HepG2 (cell line): ENCODE results near the gene ACADS. TPM values are rescaled to one million over a fixed set of nuclear protein-coding genes. Genes with fewer than 3 reads are reported as not detected.
A peak's percentile ranks its signal among the peaks of the same experiment; 100 is the strongest.

Source experiments
- ATAD3A ChIP-seq: sonication (generic); formaldehyde crosslinking; IDR thresholded peaks from 2 replicates; pipeline ENCODE4 v1.4.0; 2020; ENCODE audit warnings: missing genetic modification reagents
- CHD2 ChIP-seq: IDR thresholded peaks from 2 replicates; pipeline ENCODE4 v1.6.1; 2011; ENCODE audit warnings: low read depth, low read length, improper control_type of control experiment
- DRAP1 ChIP-seq: IDR thresholded peaks from 2 replicates; pipeline ENCODE4 v1.6.1; 2016; ENCODE audit warnings: missing genetic modification reagents, missing compliant biosample characterization
- IRF9 ChIP-seq: sonication (generic); formaldehyde crosslinking; IDR thresholded peaks from 2 replicates; pipeline ENCODE4 v1.8.0; 2022; ENCODE audit warnings: missing genetic modification reagents, mild to moderate bottlenecking, borderline replicate concordance
- MEF2D ChIP-seq: sonication (generic); formaldehyde crosslinking; IDR thresholded peaks from 2 replicates; pipeline ENCODE4 v1.5.1; 2020; ENCODE audit warnings: mild to moderate bottlenecking, missing genetic modification reagents
- NCOA1 ChIP-seq: sonication (generic); formaldehyde crosslinking; IDR thresholded peaks from 2 replicates; pipeline ENCODE4 v1.9.0; 2021; ENCODE audit warnings: missing genetic modification reagents
- NRL ChIP-seq: sonication (generic); formaldehyde crosslinking; IDR thresholded peaks from 2 replicates; pipeline ENCODE4 v1.5.0; 2020; ENCODE audit warnings: missing genetic modification reagents, mild to moderate bottlenecking, moderate library complexity, borderline replicate concordance
- SATB2 ChIP-seq: sonication (generic); formaldehyde crosslinking; IDR thresholded peaks from 2 replicates; pipeline ENCODE4 v1.5.0; 2020; ENCODE audit warnings: missing genetic modification reagents
- SETDB1 ChIP-seq: sonication (generic); formaldehyde crosslinking; IDR thresholded peaks from 2 replicates; pipeline ENCODE4 v1.5.1; 2020; ENCODE audit warnings: missing genetic modification reagents, mild to moderate bottlenecking, borderline replicate concordance
- THAP9 ChIP-seq: sonication (generic); formaldehyde crosslinking; IDR thresholded peaks from 2 replicates; pipeline ENCODE4; 2020; ENCODE audit warnings: missing genetic modification reagents, mild to moderate bottlenecking, borderline replicate concordance
- U2AF2 ChIP-seq: fragments of 200-400 bp; formaldehyde crosslinking; IDR thresholded peaks from 2 replicates; pipeline ENCODE4 v1.6.1; 2017; ENCODE audit warnings: low read depth, mild to moderate bottlenecking, low read length
- ZBED4 ChIP-seq: sonication (generic); formaldehyde crosslinking; IDR thresholded peaks from 2 replicates; pipeline ENCODE4 v1.4.0; 2020; ENCODE audit warnings: missing genetic modification reagents, borderline replicate concordance
- ZNF382 ChIP-seq: sonication (generic); formaldehyde crosslinking; IDR thresholded peaks from 2 replicates; pipeline ENCODE4 v1.5.0; 2020; ENCODE audit warnings: missing genetic modification reagents, mild to moderate bottlenecking, borderline replicate concordance
- ZNF639 ChIP-seq: conservative IDR thresholded peaks from 2 replicates; pipeline ENCODE4 v1.6.1; 2018; ENCODE audit warnings: missing genetic modification reagents
- ZNF691 ChIP-seq: sonication (generic); formaldehyde crosslinking; IDR thresholded peaks from 2 replicates; pipeline ENCODE4 v1.4.0; 2020; ENCODE audit warnings: missing genetic modification reagents, low read depth, mild to moderate bottlenecking, borderline replicate concordance
- polyA plus RNA-seq, 8 experiments: library from polyadenylated mRNA; depleted of rRNA in 3 of 8; stranded (reverse) in 7 of 8; unstranded in 1 of 8; fragments of >200 nt; fragmentation: Illumina TruSeq in 4 of 8; extraction: Trizol in 4 of 8; gene quantifications; 2 replicates each; pipeline versions ENCODE4 v1.2.1 to v1.2.3, GENCODE V29; 2011 to 2016; ENCODE audit warnings: low read depth in 4 of 8, missing spikeins in 1 of 8, mixed read lengths in 1 of 8; ENCODE audit not compliant: insufficient read depth in 1 of 8
- total RNA-seq, 5 experiments: library from RNA; depleted of rRNA; stranded (reverse); fragments of >200 nt; fragmentation: Illumina TruSeq; extraction: Trizol; gene quantifications; 2 replicates each; pipeline ENCODE4 v1.2.3, GENCODE V29; 2016; ENCODE audit warnings: low read depth in 1 of 5

Gene ACADS
- total and polyA plus RNA-seq, 2 of the 13 experiments (the other 11 are each of a cell fraction or from before 2014, with no cell fraction given), result 17.4 to 27.7 TPM

GRCh38 chr12:120725659-120726509 lies at the start of gene ACADS (continued):
- peak; percentile 76; the same call in 1 of the 2 replicates for TF ChIP-seq NCOA1
- TF ChIP-seq NRL (CRISPR knock-in tag), result no peak; the same call in 1 of the 2 replicates
- TF ChIP-seq THAP9 (CRISPR knock-in tag), result peak; percentile 29; the same call in 1 of the 2 replicates
- no peak for TF ChIP-seq U2AF2
- no peak for TF ChIP-seq ZNF382 (CRISPR knock-in tag)
- no peak for TF ChIP-seq MEF2D (CRISPR knock-in tag)
- no peak for TF ChIP-seq SATB2
- no peak for TF ChIP-seq CHD2
- TF ChIP-seq SETDB1 (CRISPR knock-in tag), result no peak
- TF ChIP-seq DRAP1 (CRISPR knock-in tag), result peak; percentile 64; the same call in 1 of the 2 replicates
- no peak for TF ChIP-seq ATAD3A
- peak; percentile 83 for TF ChIP-seq ZNF691 (CRISPR knock-in tag)
- peak; percentile 82; the same call in 1 of the 2 replicates for TF ChIP-seq IRF9 (CRISPR knock-in tag)
- 0 out of 2 replicates have a peak, but pooled peaks have one; percentile 41 for TF ChIP-seq ZNF639 (CRISPR knock-in tag)
- TF ChIP-seq ZBED4 (CRISPR knock-in tag), result peak; percentile 52; the same call in 1 of the 2 replicates
